K562 (cell line): Measurements from ENCODE around the gene IRF2BP1. TPM values are rescaled to one million over a fixed set of nuclear protein-coding genes. Genes with fewer than 3 reads are reported as not detected.

Experiments
- ATAC-seq: fragments of 200-7000 bp; cut with Tn5 transposase; 3 replicates; pipeline ENCODE4 v1.9.1; 2020; ENCODE audit warnings: moderate library complexity
- BruUV-seq: library from RNA; stranded (reverse); fragments of 400-500 nt; replicated peaks from 2 replicates; lab custom pipeline; 2021; lab: Mats Ljungman, UMichigan
- CTCF ChIA-PET: fragments of 300-600 bp; formaldehyde crosslinking; extraction: SDS; loops from one replicate; lab custom pipeline; 2021; ENCODE audit warnings: low intra/inter-chr PET ratio; lab: Yijun Ruan, JAX
- POLR2A ChIA-PET: fragments of 300-600, 350-650 bp; sonication (Branson Sonifier 250); formaldehyde crosslinking; extraction: SDS; loops from one replicate; lab custom pipeline; 2021; ENCODE audit warnings: antibody characterized with exemption, inconsistent platforms; lab: Yijun Ruan, JAX
- DNase-seq, 4 experiments: peaks; one replicate each; pipeline versions ENCODE4 v3.0.0 to v3.0.0-alpha.2; 2011 to 2018; ENCODE audit warnings: low spot score in 3 of 4, mixed read lengths in 3 of 4; ENCODE audit errors: extremely low read depth in 1 of 4
- FAIRE-seq: peaks from 2 replicates; lab custom pipeline; 2011; peaks lifted over from hg19 to GRCh38; lab: Jason Lieb, UNC
- H2AFZ ChIP-seq: 2 replicates; pipeline ENCODE4 v1.6.0; 2011; ENCODE audit warnings: low read depth, low read length, control low read depth, inconsistent platforms
- H3K27ac ChIP-seq: fragments of 200-600 bp; 3 replicates; pipeline ENCODE4 v1.8.0; 2011; ENCODE audit warnings: low read depth, mild to moderate bottlenecking, control low read depth, inconsistent platforms, low read length, moderate library complexity, mixed read lengths; ENCODE audit errors: extremely low read depth
- H3K27me3 ChIP-seq, 2 experiments: fragments of 300-600 bp in 1 of 2; 2 replicates in 1 of 2; 3 replicates in 1 of 2; pipeline versions ENCODE4 v1.6.0 to v1.8.0; 2011; ENCODE audit warnings: inconsistent platforms in 2 of 2, low read length in 2 of 2, mild to moderate bottlenecking in 1 of 2, mixed read lengths in 1 of 2, moderate library complexity in 1 of 2; ENCODE audit not compliant: control insufficient read depth in 2 of 2, insufficient read depth in 2 of 2
- H3K36me3 ChIP-seq: fragments of 300-600 bp; 3 replicates; pipeline ENCODE4 v1.8.0; 2011; ENCODE audit warnings: mild to moderate bottlenecking, low read length, inconsistent platforms; ENCODE audit not compliant: control insufficient read depth, insufficient read depth
- H3K4me1 ChIP-seq, 2 experiments: fragments of 200-600 bp in 1 of 2; replicated peaks in 1 of 2; 2 replicates in 1 of 2; 3 replicates in 1 of 2; pipeline versions ENCODE4 v1.5.1 to v1.8.0; 2011; ENCODE audit warnings: inconsistent platforms in 2 of 2, low read length in 2 of 2, mild to moderate bottlenecking in 1 of 2, mixed read lengths in 1 of 2, moderate library complexity in 1 of 2; ENCODE audit not compliant: control insufficient read depth in 2 of 2, insufficient read depth in 2 of 2
- H3K4me2 ChIP-seq: 2 replicates; pipeline ENCODE4 v1.6.1; 2011; ENCODE audit warnings: low read length, control low read depth, inconsistent platforms, mixed read lengths; ENCODE audit not compliant: insufficient read depth
- H3K4me3 ChIP-seq: fragments of 200-600 bp; sonication (generic), shearing (Covaris generic); 2 replicates; pipeline ENCODE4 v1.5.1; 2016; ENCODE audit warnings: control low read depth, inconsistent platforms
- H3K79me2 ChIP-seq: fragments of 200-600 bp; 3 replicates; pipeline ENCODE4 v1.8.0; 2011; ENCODE audit warnings: low read length, inconsistent platforms; ENCODE audit not compliant: control insufficient read depth, insufficient read depth
- H3K9ac ChIP-seq, 2 experiments: 2 replicates each; pipeline versions ENCODE4 v1.6.0 to v1.6.1; 2011; ENCODE audit warnings: low read depth in 2 of 2, low read length in 2 of 2, control low read depth in 1 of 2, inconsistent platforms in 1 of 2, mild to moderate bottlenecking in 1 of 2, mixed read lengths in 1 of 2; ENCODE audit not compliant: insufficient read depth in 1 of 2
- H3K9me1 ChIP-seq: one replicate; pipeline ENCODE4 v1.6.0; 2011; ENCODE audit warnings: inconsistent platforms, mild to moderate bottlenecking, low read length, moderate library complexity; ENCODE audit not compliant: control insufficient read depth, insufficient read depth
- H3K9me3 ChIP-seq: replicated peaks from 2 replicates; pipeline ENCODE4 v1.5.1; 2011; ENCODE audit warnings: low read depth, low read length, inconsistent platforms; ENCODE audit not compliant: control insufficient read depth, insufficient read depth
- H4K20me1 ChIP-seq: replicated peaks from 2 replicates; pipeline ENCODE4 v1.6.1; 2011; ENCODE audit warnings: low read length, inconsistent platforms, mixed read lengths; ENCODE audit not compliant: control insufficient read depth, insufficient read depth
- ADNP ChIP-seq: fragments of 200-800 bp; sonication (Bioruptor generic); IDR thresholded peaks from 2 replicates; pipeline ENCODE4 v1.6.1; 2016; ENCODE audit warnings: missing genetic modification characterization, missing compliant biosample characterization
- ARID1B ChIP-seq: fragments of 450-650 bp; IDR thresholded peaks from 2 replicates; pipeline ENCODE4 v1.6.1; 2016; ENCODE audit warnings: antibody characterized with exemption, mild to moderate bottlenecking, inconsistent platforms
- BCOR ChIP-seq: fragments of 450-650 bp; IDR thresholded peaks from 2 replicates; pipeline ENCODE4 v1.6.1; 2016
- BRD9 ChIP-seq: fragments of 450-650 bp; IDR thresholded peaks from 2 replicates; pipeline ENCODE4 v1.6.1; 2018; ENCODE audit warnings: low read depth; ENCODE audit not compliant: partially characterized antibody
- C11orf30 ChIP-seq: fragments of 450-650 bp; IDR thresholded peaks from 2 replicates; pipeline ENCODE4 v1.6.1; 2016; ENCODE audit warnings: low read depth, mild to moderate bottlenecking
- CBX3 ChIP-seq, 2 experiments: IDR thresholded peaks; 1 replicate in 1 of 2; 2 replicates in 1 of 2; pipeline ENCODE4 v1.6.1; 2012; ENCODE audit warnings: inconsistent platforms in 2 of 2, low read length in 2 of 2, borderline replicate concordance in 1 of 2, control low read depth in 1 of 2
- ETV5 ChIP-seq: sonication (generic); formaldehyde crosslinking; IDR thresholded peaks from 2 replicates; pipeline ENCODE4 v1.4.0; 2020; ENCODE audit warnings: low read depth, mild to moderate bottlenecking, missing genetic modification reagents
- HDAC2 ChIP-seq: fragments of 450-650 bp; IDR thresholded peaks from 2 replicates; pipeline ENCODE4 v1.6.1; 2016; ENCODE audit warnings: mild to moderate bottlenecking
- KDM1A ChIP-seq, 2 experiments: fragments of 450-650 bp; IDR thresholded peaks; 2 replicates each; pipeline ENCODE4 v1.6.1; 2016; ENCODE audit warnings: mild to moderate bottlenecking in 2 of 2
- MCM7 ChIP-seq, 2 experiments: fragments of 450-650 bp; IDR thresholded peaks; 2 replicates each; pipeline ENCODE4 v1.6.1; 2016 to 2018
- NCOR1 ChIP-seq: fragments of 450-650 bp; IDR thresholded peaks from 2 replicates; pipeline ENCODE4 v1.6.1; 2016; ENCODE audit warnings: mild to moderate bottlenecking, moderate library complexity
- PTBP1 ChIP-seq: fragments of 200-400 bp; formaldehyde crosslinking; IDR thresholded peaks from 2 replicates; pipeline ENCODE4 v1.6.1; 2017; ENCODE audit warnings: low read depth, low read length
- RBM25 ChIP-seq: fragments of 200-400 bp; formaldehyde crosslinking; IDR thresholded peaks from 2 replicates; pipeline ENCODE4 v1.6.1; 2018; ENCODE audit warnings: low read length, low read depth, moderate library complexity; ENCODE audit not compliant: severe bottlenecking
- SMARCA5 ChIP-seq: fragments of 450-650 bp; IDR thresholded peaks from 2 replicates; pipeline ENCODE4 v1.6.1; 2016
- SNRNP70 ChIP-seq: fragments of 200-400 bp; formaldehyde crosslinking; optimal IDR thresholded peaks from 2 replicates; pipeline ENCODE3; 2017; ENCODE audit warnings: low read depth, low read length
- TFAP4 ChIP-seq: sonication (generic); formaldehyde crosslinking; IDR thresholded peaks from 2 replicates; pipeline ENCODE4 v1.8.0; 2022; ENCODE audit warnings: missing genetic modification reagents, mild to moderate bottlenecking, moderate library complexity, borderline replicate concordance
- ZFP36 ChIP-seq: fragments of 150-350 bp; IDR thresholded peaks from 2 replicates; pipeline ENCODE4 v1.6.1; 2018; ENCODE audit warnings: low read length, low read depth; ENCODE audit not compliant: partially characterized antibody
- ZNF740 ChIP-seq, 3 experiments: fragments of 200-800 bp in 1 of 3; sonication (Bioruptor generic) in 1 of 3; sonication (generic) in 1 of 3; formaldehyde crosslinking in 1 of 3; IDR thresholded peaks; 2 replicates each; pipeline versions ENCODE4 v1.6.1 to v1.8.0; 2016 to 2022; ENCODE audit warnings: mild to moderate bottlenecking in 2 of 3, missing compliant biosample characterization in 2 of 3, missing genetic modification characterization in 2 of 3, missing genetic modification reagents in 1 of 3
- ZNF780A ChIP-seq: fragments of 250-450 bp; sonication (Bioruptor Pico); IDR thresholded peaks from 2 replicates; pipeline ENCODE4 v1.5.0; 2021; ENCODE audit warnings: mild to moderate bottlenecking
- WGBS: fragments of 100-300 bp; shearing (Covaris generic); methylation state at CpG from one replicate; pipeline ENCODE4 v1.1.6; 2016; ENCODE audit warnings: low coverage, mixed read lengths; ENCODE audit not compliant: insufficient coverage; ENCODE audit errors: missing lambda C conversion rate; 5-methylcytosine and 5-hydroxymethylcytosine counted together
- in situ Hi-C: fragments of 300-500 bp; cut with MboI; formaldehyde crosslinking; loops from 4 replicates; pipeline ENCODE4 v1.15.0; 2018; ENCODE audit warnings: inconsistent platforms, mixed read lengths
- intact Hi-C: fragments of 100-400 bp; cut with micrococcal nuclease; formaldehyde crosslinking; loops from 2 replicates; pipeline ENCODE4 v1.14.2; 2022
- polyA plus RNA-seq, 8 experiments: library from polyadenylated mRNA; depleted of rRNA in 4 of 8; stranded (reverse) in 5 of 8; unstranded in 3 of 8; fragments of >200 nt; fragmentation: Nextera tagmentation in 2 of 8; fragmentation: Illumina TruSeq in 1 of 8; extraction: Ambion mirVana in 2 of 8; extraction: Trizol in 1 of 8; gene quantifications; 2 replicates each; pipeline versions ENCODE4 v1.2.1 to v1.2.3, GENCODE V29; 2011 to 2014; ENCODE audit warnings: inconsistent platforms in 1 of 8, missing spikeins in 1 of 8
- total RNA-seq, 7 experiments: library from RNA; depleted of rRNA in 6 of 7; stranded (reverse); fragments of >200 nt in 6 of 7; fragmentation: Illumina TruSeq in 2 of 7; extraction: Trizol in 2 of 7; gene quantifications; 2 replicates each; pipeline versions ENCODE4 v1.2.1 to v1.2.3, GENCODE V29; 2011 to 2021; ENCODE audit warnings: low replicate concordance in 1 of 7

IRF2BP1 gene
- total and polyA plus RNA-seq, 9 of the 15 experiments (the other 6 are each of a cell fraction or from before 2014, with no cell fraction given) = 0.61 to 35.9 (median 3.5) TPM

GRCh38 chr19:45899919-45900589 lies 14.1 kb upstream of the IRF2BP1 start:
- in situ Hi-C loops (no loop called here), intact Hi-C loops (no loop called here)
- Histone ChIP-seq H3K79me2 (peaks cover 20% of the 10 kb centered on the region), H3K27me3 (no peaks in the 10 kb centered on the region), H3K9me3 (no peaks in the 10 kb centered on the region), H2AFZ (no peak overlapping the region), H3K9me1 (no peaks in the 10 kb centered on the region), H4K20me1 (no peaks in the 10 kb centered on the region), H3K9ac (no peak overlapping the region)
- ChIA-PET CTCF (no interaction called here), POLR2A (interaction anchor here (1.7 kb wide), 1 partner anchor 12 kb away, joined by 4 read pairs; no protein-coding TSS in a partner anchor)
- 93% methylated on average over 4 of the region's 4 CpGs for whole genome bisulfite sequencing
- FAIRE-seq = no peak
- no peak for DNase-seq
- TF ChIP-seq NCOR1 = no peak
- no peak for TF ChIP-seq TFAP4
- peak; percentile 84 to 87 for TF ChIP-seq KDM1A (IDR thresholded peaks at IDR 0.05)
- peak in 1 of 2 experiments; percentile 19; a peak in 2 of 3 replicates for TF ChIP-seq CBX3 (IDR thresholded peaks at IDR 0.05; ENCODE audit: borderline replicate concordance in 1 of 2, low read length in 2 of 2)
- peak; percentile 99 for TF ChIP-seq RBM25
- peak; percentile 57; the same call in 1 of the 2 replicates for TF ChIP-seq PTBP1
- no peak for TF ChIP-seq C11orf30
- no peak for TF ChIP-seq SNRNP70
- no peak for TF ChIP-seq ETV5 (CRISPR knock-in tag)
- TF ChIP-seq BCOR = peak; percentile 96
- TF ChIP-seq ADNP (tag) = peak; percentile 43; the same call in 1 of the 2 replicates
- peak; percentile 52 for TF ChIP-seq BRD9
- TF ChIP-seq ARID1B = no peak
- no peak for TF ChIP-seq MCM7 (IDR thresholded peaks at IDR 0.05)
- TF ChIP-seq ZFP36 = peak; percentile 96
- TF ChIP-seq HDAC2 = peak; percentile 54; the same call in 1 of the 2 replicates
- peak; percentile 91 for TF ChIP-seq SMARCA5
- no peak for TF ChIP-seq ZNF780A (CRISPR knock-in tag)
- peak; percentile 80; the same call in 1 of the 2 replicates for TF ChIP-seq ZNF740 (CRISPR knock-in tag; IDR thresholded peaks at IDR 0.05)
- TF ChIP-seq ZNF740 (tag; IDR thresholded peaks at IDR 0.05) = peak in 1 of 2 experiments; percentile 54; a peak in 1 of 4 replicates
- TF ChIP-seq, all 486 proteins: peak for 11
- Histone ChIP-seq H3K36me3 (peaks cover 32% of the 10 kb centered on the region), H3K4me3 (no peak overlapping the region), H3K4me2 (no peak overlapping the region), H3K4me1 (peaks cover 6 to 25% of the 10 kb centered on the region in 2 experiments; a peak in 4 of 5 replicates), H3K27ac (no peak overlapping the region)
- no peak for ATAC-seq
- BruUV-seq = TSS peak; percentile 64
